K562 (cell line): Measurements from ENCODE around the gene PDRG1. TPM values are rescaled to one million over a fixed set of nuclear protein-coding genes. Genes with fewer than 3 reads are reported as not detected.

Experiments used
- ATAC-seq: fragments of 200-7000 bp; cut with Tn5 transposase; 3 replicates; pipeline ENCODE4 v1.9.1; 2020; ENCODE audit warnings: moderate library complexity
- BruUV-seq: library from RNA; stranded (reverse); fragments of 400-500 nt; replicated peaks from 2 replicates; lab custom pipeline; 2021; lab: Mats Ljungman, UMichigan
- CTCF ChIA-PET: fragments of 300-600 bp; formaldehyde crosslinking; extraction: SDS; loops from one replicate; lab custom pipeline; 2021; ENCODE audit warnings: low intra/inter-chr PET ratio; lab: Yijun Ruan, JAX
- POLR2A ChIA-PET: fragments of 300-600, 350-650 bp; sonication (Branson Sonifier 250); formaldehyde crosslinking; extraction: SDS; loops from one replicate; lab custom pipeline; 2021; ENCODE audit warnings: antibody characterized with exemption, inconsistent platforms; lab: Yijun Ruan, JAX
- DNase-seq, 4 experiments: peaks; one replicate each; pipeline versions ENCODE4 v3.0.0 to v3.0.0-alpha.2; 2011 to 2018; ENCODE audit warnings: low spot score in 3 of 4, mixed read lengths in 3 of 4; ENCODE audit errors: extremely low read depth in 1 of 4
- FAIRE-seq: peaks from 2 replicates; lab custom pipeline; 2011; peaks lifted over from hg19 to GRCh38; lab: Jason Lieb, UNC
- H2AFZ ChIP-seq: 2 replicates; pipeline ENCODE4 v1.6.0; 2011; ENCODE audit warnings: low read depth, low read length, control low read depth, inconsistent platforms
- H3K27ac ChIP-seq: fragments of 200-600 bp; 3 replicates; pipeline ENCODE4 v1.8.0; 2011; ENCODE audit warnings: low read depth, mild to moderate bottlenecking, control low read depth, inconsistent platforms, low read length, moderate library complexity, mixed read lengths; ENCODE audit errors: extremely low read depth
- H3K27me3 ChIP-seq, 2 experiments: fragments of 300-600 bp in 1 of 2; 2 replicates in 1 of 2; 3 replicates in 1 of 2; pipeline versions ENCODE4 v1.6.0 to v1.8.0; 2011; ENCODE audit warnings: inconsistent platforms in 2 of 2, low read length in 2 of 2, mild to moderate bottlenecking in 1 of 2, mixed read lengths in 1 of 2, moderate library complexity in 1 of 2; ENCODE audit not compliant: control insufficient read depth in 2 of 2, insufficient read depth in 2 of 2
- H3K36me3 ChIP-seq: fragments of 300-600 bp; 3 replicates; pipeline ENCODE4 v1.8.0; 2011; ENCODE audit warnings: mild to moderate bottlenecking, low read length, inconsistent platforms; ENCODE audit not compliant: control insufficient read depth, insufficient read depth
- H3K4me1 ChIP-seq, 2 experiments: fragments of 200-600 bp in 1 of 2; replicated peaks in 1 of 2; 2 replicates in 1 of 2; 3 replicates in 1 of 2; pipeline versions ENCODE4 v1.5.1 to v1.8.0; 2011; ENCODE audit warnings: inconsistent platforms in 2 of 2, low read length in 2 of 2, mild to moderate bottlenecking in 1 of 2, mixed read lengths in 1 of 2, moderate library complexity in 1 of 2; ENCODE audit not compliant: control insufficient read depth in 2 of 2, insufficient read depth in 2 of 2
- H3K4me2 ChIP-seq: 2 replicates; pipeline ENCODE4 v1.6.1; 2011; ENCODE audit warnings: low read length, control low read depth, inconsistent platforms, mixed read lengths; ENCODE audit not compliant: insufficient read depth
- H3K4me3 ChIP-seq: fragments of 200-600 bp; sonication (generic), shearing (Covaris generic); 2 replicates; pipeline ENCODE4 v1.5.1; 2016; ENCODE audit warnings: control low read depth, inconsistent platforms
- H3K79me2 ChIP-seq: fragments of 200-600 bp; 3 replicates; pipeline ENCODE4 v1.8.0; 2011; ENCODE audit warnings: low read length, inconsistent platforms; ENCODE audit not compliant: control insufficient read depth, insufficient read depth
- H3K9ac ChIP-seq, 2 experiments: 2 replicates each; pipeline versions ENCODE4 v1.6.0 to v1.6.1; 2011; ENCODE audit warnings: low read depth in 2 of 2, low read length in 2 of 2, control low read depth in 1 of 2, inconsistent platforms in 1 of 2, mild to moderate bottlenecking in 1 of 2, mixed read lengths in 1 of 2; ENCODE audit not compliant: insufficient read depth in 1 of 2
- H3K9me1 ChIP-seq: one replicate; pipeline ENCODE4 v1.6.0; 2011; ENCODE audit warnings: inconsistent platforms, mild to moderate bottlenecking, low read length, moderate library complexity; ENCODE audit not compliant: control insufficient read depth, insufficient read depth
- H3K9me3 ChIP-seq: replicated peaks from 2 replicates; pipeline ENCODE4 v1.5.1; 2011; ENCODE audit warnings: low read depth, low read length, inconsistent platforms; ENCODE audit not compliant: control insufficient read depth, insufficient read depth
- H4K20me1 ChIP-seq: replicated peaks from 2 replicates; pipeline ENCODE4 v1.6.1; 2011; ENCODE audit warnings: low read length, inconsistent platforms, mixed read lengths; ENCODE audit not compliant: control insufficient read depth, insufficient read depth
- EP300 ChIP-seq: IDR thresholded peaks from 2 replicates; pipeline ENCODE4 v1.6.1; 2012; ENCODE audit warnings: low read length, improper control_type of control experiment
- GATAD2A ChIP-seq: fragments of 450-650 bp; IDR thresholded peaks from 2 replicates; pipeline ENCODE4 v1.6.1; 2017
- IRF2 ChIP-seq: sonication (generic); formaldehyde crosslinking; IDR thresholded peaks from 2 replicates; pipeline ENCODE4 v1.8.1; 2022; ENCODE audit warnings: mild to moderate bottlenecking, missing genetic modification reagents
- MAFG ChIP-seq: fragments of 450-650 bp; conservative IDR thresholded peaks from 2 replicates; pipeline ENCODE4 v1.6.1; 2016; ENCODE audit warnings: missing genetic modification characterization, missing compliant biosample characterization
- MCM7 ChIP-seq, 2 experiments: fragments of 450-650 bp; IDR thresholded peaks; 2 replicates each; pipeline ENCODE4 v1.6.1; 2016 to 2018
- NR2C1 ChIP-seq, 2 experiments: fragments of 450-650 bp; IDR thresholded peaks; 2 replicates each; pipeline ENCODE4 v1.6.1; 2017; ENCODE audit warnings: mild to moderate bottlenecking in 2 of 2, antibody characterized with exemption in 1 of 2, inconsistent platforms in 1 of 2, missing compliant biosample characterization in 1 of 2, missing genetic modification characterization in 1 of 2
- SAFB2 ChIP-seq: fragments of 200-400 bp; formaldehyde crosslinking; IDR thresholded peaks from 2 replicates; pipeline ENCODE4 v1.6.1; 2018; ENCODE audit warnings: borderline replicate concordance, low read length, low read depth, moderate library complexity; ENCODE audit not compliant: severe bottlenecking
- TAL1 ChIP-seq: fragments of 450-650 bp; IDR thresholded peaks from 2 replicates; pipeline ENCODE4 v1.6.1; 2016; ENCODE audit warnings: mild to moderate bottlenecking
- TCF3 ChIP-seq: sonication (generic); formaldehyde crosslinking; IDR thresholded peaks from 2 replicates; pipeline ENCODE4 v1.4.0; 2020; ENCODE audit warnings: mild to moderate bottlenecking, missing genetic modification reagents
- TGIF2 ChIP-seq: sonication (generic); formaldehyde crosslinking; IDR thresholded peaks from 2 replicates; pipeline ENCODE4 v1.8.1; 2022; ENCODE audit warnings: mild to moderate bottlenecking, missing genetic modification reagents, moderate library complexity
- XRCC4 ChIP-seq: IDR thresholded peaks from one replicate; pipeline ENCODE4 v1.6.1; 2011; ENCODE audit not compliant: insufficient read depth, insufficient read length; ENCODE audit errors: extremely low read depth
- ZZZ3 ChIP-seq: fragments of 450-650 bp; IDR thresholded peaks from 2 replicates; pipeline ENCODE4 v1.6.1; 2016; ENCODE audit warnings: antibody characterized with exemption, mild to moderate bottlenecking, moderate library complexity
- WGBS: fragments of 100-300 bp; shearing (Covaris generic); methylation state at CpG from one replicate; pipeline ENCODE4 v1.1.6; 2016; ENCODE audit warnings: low coverage, mixed read lengths; ENCODE audit not compliant: insufficient coverage; ENCODE audit errors: missing lambda C conversion rate; 5-methylcytosine and 5-hydroxymethylcytosine counted together
- in situ Hi-C: fragments of 300-500 bp; cut with MboI; formaldehyde crosslinking; loops from 4 replicates; pipeline ENCODE4 v1.15.0; 2018; ENCODE audit warnings: inconsistent platforms, mixed read lengths
- intact Hi-C: fragments of 100-400 bp; cut with micrococcal nuclease; formaldehyde crosslinking; loops from 2 replicates; pipeline ENCODE4 v1.14.2; 2022
- polyA plus RNA-seq, 8 experiments: library from polyadenylated mRNA; depleted of rRNA in 4 of 8; stranded (reverse) in 5 of 8; unstranded in 3 of 8; fragments of >200 nt; fragmentation: Nextera tagmentation in 2 of 8; fragmentation: Illumina TruSeq in 1 of 8; extraction: Ambion mirVana in 2 of 8; extraction: Trizol in 1 of 8; gene quantifications; 2 replicates each; pipeline versions ENCODE4 v1.2.1 to v1.2.3, GENCODE V29; 2011 to 2014; ENCODE audit warnings: inconsistent platforms in 1 of 8, missing spikeins in 1 of 8
- total RNA-seq, 7 experiments: library from RNA; depleted of rRNA in 6 of 7; stranded (reverse); fragments of >200 nt in 6 of 7; fragmentation: Illumina TruSeq in 2 of 7; extraction: Trizol in 2 of 7; gene quantifications; 2 replicates each; pipeline versions ENCODE4 v1.2.1 to v1.2.3, GENCODE V29; 2011 to 2021; ENCODE audit warnings: low replicate concordance in 1 of 7
- TF ChIP-seq, protein P1 (sequence below): fragments of 250-450 bp; sonication (Bioruptor Pico); IDR thresholded peaks from 2 replicates; pipeline ENCODE4 v1.9.0; 2021; ENCODE audit warnings: mild to moderate bottlenecking
- TF ChIP-seq, protein P2 (sequence below): fragments of 450-650 bp; IDR thresholded peaks from 2 replicates; pipeline ENCODE4 v1.6.1; 2016; ENCODE audit warnings: mild to moderate bottlenecking

The PDRG1 gene
- total and polyA plus RNA-seq, 9 of the 15 experiments (the other 6 are each of a cell fraction or from before 2014, with no cell fraction given): 12.6 to 58.6 (median 26.1) TPM

DNA sequence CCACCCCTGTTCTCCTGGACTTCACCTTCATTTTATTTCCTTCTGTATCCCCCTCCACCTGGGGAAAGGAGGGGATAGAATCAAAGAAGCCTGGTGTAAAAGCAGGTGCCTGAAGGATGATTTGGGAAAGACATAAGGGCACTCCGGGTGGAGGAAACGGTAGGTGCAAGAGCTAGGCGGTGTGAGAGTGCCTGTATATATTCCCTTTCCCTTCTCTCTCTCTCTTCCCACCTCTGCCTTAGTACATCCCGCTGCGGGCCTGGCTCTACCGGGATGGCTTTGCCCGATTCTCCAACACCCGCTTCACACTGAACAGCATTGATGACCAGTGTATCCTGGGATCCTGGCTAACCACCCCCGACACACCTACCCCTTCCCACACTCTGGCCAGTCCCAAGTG is 26.2 kb downstream of the PDRG1 start:
- CTCF ChIA-PET: no interaction called here
- Histone ChIP-seq H3K4me2 (no peak overlapping the region), H2AFZ (no peak overlapping the region)
- no peak for TF ChIP-seq TCF3 (CRISPR knock-in tag)
- no peak for TF ChIP-seq GATAD2A
- TF ChIP-seq, all 486 proteins: peak for 0
- FAIRE-seq (no peak), ATAC-seq (no peak), DNase-seq (no peak)
- Histone ChIP-seq H3K4me1 (0 out of 5 replicates have a peak, but pooled peaks cover 0 to 4% of the 10 kb centered on the region in 2 experiments), H3K79me2 (no peaks in the 10 kb centered on the region), H3K27me3 (peaks cover 4 to 29% of the 10 kb centered on the region in 2 experiments; a peak in 3 of 5 replicates), H3K36me3 (no peaks in the 10 kb centered on the region), H3K27ac (no peak overlapping the region), H3K9me1 (no peaks in the 10 kb centered on the region), H3K9ac (no peak overlapping the region), H3K9me3 (no peaks in the 10 kb centered on the region), H3K4me3 (no peak overlapping the region), H4K20me1 (peaks cover 14% of the 10 kb centered on the region; the same call in 1 of the 2 replicates)
- POLR2A ChIA-PET: no interaction called here
- WGBS: 0% methylated on average over 9 of the region's 9 CpGs
- in situ Hi-C loops (no loop called here), intact Hi-C loops (no loop called here)
- no TSS peak for BruUV-seq

GRCh38 chr20:31924561-31924960 is 27.3 kb downstream of the PDRG1 start:
- Histone ChIP-seq H4K20me1 (peaks cover 14% of the 10 kb centered on the region; the same call in 1 of the 2 replicates), H3K27ac (no peak overlapping the region), H3K4me1 (peaks cover 0 to 9% of the 10 kb centered on the region in 2 experiments; a peak in 1 of 5 replicates), H3K4me2 (no peak overlapping the region), H3K79me2 (no peaks in the 10 kb centered on the region), H3K9me1 (no peaks in the 10 kb centered on the region), H3K36me3 (no peaks in the 10 kb centered on the region), H3K9ac (no peak overlapping the region), H3K27me3 (peaks cover 4 to 40% of the 10 kb centered on the region in 2 experiments; a peak in 3 of 5 replicates), H3K9me3 (no peaks in the 10 kb centered on the region), H3K4me3 (no peak overlapping the region), H2AFZ (no peak overlapping the region)
- WGBS: 21% methylated on average over 8 of the region's 8 CpGs
- CTCF ChIA-PET: no interaction called here
- no peak for ATAC-seq
- in situ Hi-C loops: no loop called here
- POLR2A ChIA-PET: interaction anchor here (0.6 to 1.2 kb wide), 3 partner anchors 9 to 297 kb away, joined by 3 to 4 read pairs (median 3); no protein-coding TSS in a partner anchor
- intact Hi-C loops: no loop called here
- BruUV-seq: no TSS peak
- DNase-seq: no peak
- FAIRE-seq: no peak
- no peak for TF ChIP-seq TGIF2
- TF ChIP-seq XRCC4: no peak
- TF ChIP-seq TAL1: no peak
- TF ChIP-seq SAFB2: no peak
- no peak for TF ChIP-seq MAFG
- TF ChIP-seq MCM7 (IDR thresholded peaks at IDR 0.05): no peak
- TF ChIP-seq EP300: no peak
- no peak for TF ChIP-seq IRF2 (CRISPR knock-in tag)
- TF ChIP-seq ZZZ3: no peak
- TF ChIP-seq, protein P1, sequence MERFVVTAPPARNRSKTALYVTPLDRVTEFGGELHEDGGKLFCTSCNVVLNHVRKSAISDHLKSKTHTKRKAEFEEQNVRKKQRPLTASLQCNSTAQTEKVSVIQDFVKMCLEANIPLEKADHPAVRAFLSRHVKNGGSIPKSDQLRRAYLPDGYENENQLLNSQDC: no peak
- TF ChIP-seq, protein P2, sequence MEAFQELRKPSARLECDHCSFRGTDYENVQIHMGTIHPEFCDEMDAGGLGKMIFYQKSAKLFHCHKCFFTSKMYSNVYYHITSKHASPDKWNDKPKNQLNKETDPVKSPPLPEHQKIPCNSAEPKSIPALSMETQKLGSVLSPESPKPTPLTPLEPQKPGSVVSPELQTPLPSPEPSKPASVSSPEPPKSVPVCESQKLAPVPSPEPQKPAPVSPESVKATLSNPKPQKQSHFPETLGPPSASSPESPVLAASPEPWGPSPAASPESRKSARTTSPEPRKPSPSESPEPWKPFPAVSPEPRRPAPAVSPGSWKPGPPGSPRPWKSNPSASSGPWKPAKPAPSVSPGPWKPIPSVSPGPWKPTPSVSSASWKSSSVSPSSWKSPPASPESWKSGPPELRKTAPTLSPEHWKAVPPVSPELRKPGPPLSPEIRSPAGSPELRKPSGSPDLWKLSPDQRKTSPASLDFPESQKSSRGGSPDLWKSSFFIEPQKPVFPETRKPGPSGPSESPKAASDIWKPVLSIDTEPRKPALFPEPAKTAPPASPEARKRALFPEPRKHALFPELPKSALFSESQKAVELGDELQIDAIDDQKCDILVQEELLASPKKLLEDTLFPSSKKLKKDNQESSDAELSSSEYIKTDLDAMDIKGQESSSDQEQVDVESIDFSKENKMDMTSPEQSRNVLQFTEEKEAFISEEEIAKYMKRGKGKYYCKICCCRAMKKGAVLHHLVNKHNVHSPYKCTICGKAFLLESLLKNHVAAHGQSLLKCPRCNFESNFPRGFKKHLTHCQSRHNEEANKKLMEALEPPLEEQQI: no peak
- TF ChIP-seq NR2C1 (IDR thresholded peaks at IDR 0.05): no peak
- TF ChIP-seq NR2C1 (tag; IDR thresholded peaks at IDR 0.05): no peak
